Thoracic aorta (tissue), 2 donors: ENCODE data around the gene SGCE. TPM values are rescaled to one million over a fixed set of nuclear protein-coding genes. Genes with fewer than 3 reads are reported as not detected.

Source experiments
- ATAC-seq: fragments of 150-250 bp; one replicate; pipeline ENCODE4 v1.8.0; 2017; ENCODE audit warnings: low read depth; ENCODE audit not compliant: insufficient number of reproducible peaks, low FRiP score
- DNase-seq: peaks from one replicate; pipeline ENCODE4 v3.0.0-alpha.2; 2020; ENCODE audit warnings: low spot score
- H3K27ac ChIP-seq, 2 donors: fragments of 200-600 bp; sonication (generic); 1 replicate in 1 of 2; 2 replicates in 1 of 2; pipeline ENCODE4 v1.5.1; 2016; ENCODE audit warnings: mild to moderate bottlenecking in 2 of 2, moderate library complexity in 2 of 2
- H3K27me3 ChIP-seq: fragments of 200-600 bp; sonication (generic); replicated peaks from 2 replicates; pipeline ENCODE4 v1.6.0; 2016; ENCODE audit warnings: mild to moderate bottlenecking; ENCODE audit not compliant: insufficient read depth
- H3K36me3 ChIP-seq: fragments of 200-600 bp; sonication (generic); one replicate; pipeline ENCODE4 v1.5.1; 2016
- H3K4me1 ChIP-seq, 2 donors: fragments of 200-600 bp; sonication (generic); 1 replicate in 1 of 2; 2 replicates in 1 of 2; pipeline versions ENCODE4 v1.5.1 to v1.6.0; 2016; ENCODE audit warnings: low read depth in 2 of 2, mild to moderate bottlenecking in 1 of 2; ENCODE audit not compliant: control insufficient read depth in 1 of 2
- H3K4me3 ChIP-seq: fragments of 200-600 bp; sonication (generic); 2 replicates; pipeline ENCODE4 v1.5.1; 2016; ENCODE audit warnings: mild to moderate bottlenecking
- H3K9me3 ChIP-seq: fragments of 200-600 bp; sonication (generic); 2 replicates; pipeline ENCODE4 v1.5.1; 2016
- CTCF ChIP-seq: fragments of 200-600 bp; sonication (generic); IDR thresholded peaks from one replicate; pipeline ENCODE4 v1.5.1; 2019; ENCODE audit warnings: antibody characterized with exemption
- total RNA-seq, 2 donors: library from RNA; depleted of rRNA; stranded (reverse); fragments of >200 nt; gene quantifications; one replicate each; pipeline versions ENCODE4 v1.1.0 to v1.2.3, GENCODE V29; 2016

The SGCE gene
- total RNA-seq, 2 donors from 2014 or later = 106 to 131 TPM

GRCh38 chr7:94576316-94576715 lies 79.6 kb downstream of the SGCE start:
- H3K9me3 ChIP-seq = peaks cover 17% of the 10 kb centered on the region
- H3K27ac ChIP-seq = no peak overlapping the region
- H3K4me3 ChIP-seq = no peak overlapping the region
- no peaks in the 10 kb centered on the region for H3K4me1 ChIP-seq
- H3K36me3 ChIP-seq = peaks cover 3% of the 10 kb centered on the region
- DNase-seq = no peak
- no peak for TF ChIP-seq CTCF
- ATAC-seq = no peak
- H3K27me3 ChIP-seq = no peaks in the 10 kb centered on the region

- Histone ChIP-seq H3K4me3 (no peak overlapping the region), H3K9me3 (peaks cover 17% of the 10 kb centered on the region), H3K27ac (no peak overlapping the region), H3K36me3 (peaks cover 3% of the 10 kb centered on the region), H3K4me1 (no peaks in the 10 kb centered on the region), H3K27me3 (no peaks in the 10 kb centered on the region)
- no peak for TF ChIP-seq CTCF
- no peak for ATAC-seq
- no peak for DNase-seq
Measured at GRCh38 chr7:94575646-94576045, 80.3 kb downstream of the SGCE start.

GRCh38 chr7:94571816-94572215 lies 84.1 kb downstream of the SGCE start:
- TF ChIP-seq CTCF = no peak
- no peaks in the 10 kb centered on the region for H3K36me3 ChIP-seq
- H3K9me3 ChIP-seq = peaks cover 17% of the 10 kb centered on the region
- no peak overlapping the region for H3K27ac ChIP-seq
- H3K4me1 ChIP-seq = no peaks in the 10 kb centered on the region
- H3K4me3 ChIP-seq = no peak overlapping the region
- no peak for ATAC-seq
- no peak for DNase-seq
- no peaks in the 10 kb centered on the region for H3K27me3 ChIP-seq

- no peak for DNase-seq
- Histone ChIP-seq H3K27me3 (no peaks in the 10 kb centered on the region), H3K36me3 (no peaks in the 10 kb centered on the region), H3K4me3 (no peak overlapping the region), H3K4me1 (no peaks in the 10 kb centered on the region), H3K27ac (no peak overlapping the region), H3K9me3 (no peaks in the 10 kb centered on the region)
- no peak for ATAC-seq
- no peak for TF ChIP-seq CTCF
Measured at GRCh38 chr7:94567396-94567795, 88.5 kb downstream of the SGCE start.

- Histone ChIP-seq H3K27ac (no peak overlapping the region), H3K9me3 (no peaks in the 10 kb centered on the region), H3K27me3 (no peaks in the 10 kb centered on the region), H3K4me3 (no peak overlapping the region), H3K36me3 (no peaks in the 10 kb centered on the region), H3K4me1 (no peaks in the 10 kb centered on the region)
- no peak for ATAC-seq
- TF ChIP-seq CTCF = no peak
- DNase-seq = no peak
Measured at GRCh38 chr7:94565247-94565894, 90.6 kb downstream of the SGCE start.
